Upper lobe of left lung (tissue), 4 donors: ENCODE results near the gene MYO9A.

Source experiments
- CTCF ChIP-seq, 6 experiments: fragments of 450-650 bp in 4 of 6; fragments of 200-600 bp in 2 of 6; sonication (generic) in 2 of 6; IDR thresholded peaks; one replicate each; pipeline ENCODE4 v1.5.1; 2016 to 2019; ENCODE audit warnings: antibody characterized with exemption in 6 of 6
- POLR2A ChIP-seq, 4 donors: fragments of 450-650 bp; IDR thresholded peaks; one replicate each; pipeline ENCODE4 v1.5.1; 2016 to 2017; ENCODE audit warnings: antibody characterized with exemption in 4 of 4, mild to moderate bottlenecking in 2 of 4

GRCh38 chr15:72117486-72118016 is 399 bp downstream of the MYO9A start:
- TF ChIP-seq POLR2A (IDR thresholded peaks at IDR 0.05) (peak in 3 of 4 donors; percentile 47 to 87 (median 64)), CTCF (IDR thresholded peaks at IDR 0.05) (no peak)
